Amygdala (tissue), 56 donors: ENCODE measurements around the gene PCNT.
"Not testable (repeated sequence)": the region's sequence is repeated elsewhere in the genome, so short reads cannot be mapped to it uniquely, and the experiment has no call there.

Source experiments
- DNase-seq, 56 donors: peaks; one replicate each; lab custom pipeline; 2025; lab: John Stamatoyannopoulos, UW

The PCNT gene

DNA sequence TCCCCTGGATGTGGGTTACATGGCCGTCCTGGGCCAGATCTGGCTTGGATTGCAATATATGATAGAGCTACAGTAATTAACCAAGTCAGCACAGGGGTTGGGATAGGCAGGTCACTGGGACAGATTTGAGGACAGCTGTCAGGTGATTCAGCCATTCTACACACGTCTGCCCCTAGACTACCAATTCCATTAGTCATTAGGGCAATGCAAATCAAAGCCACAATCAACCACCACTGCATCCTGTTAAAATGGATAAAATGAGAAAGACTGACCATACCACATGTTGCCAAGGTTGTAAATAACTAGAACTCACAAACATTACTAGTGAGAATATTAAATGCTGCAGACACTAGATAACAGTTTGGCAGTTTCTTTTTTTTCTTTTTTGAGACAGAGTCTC is 16.3 kb upstream of the PCNT start:
- no peak for DNase-seq

DNA sequence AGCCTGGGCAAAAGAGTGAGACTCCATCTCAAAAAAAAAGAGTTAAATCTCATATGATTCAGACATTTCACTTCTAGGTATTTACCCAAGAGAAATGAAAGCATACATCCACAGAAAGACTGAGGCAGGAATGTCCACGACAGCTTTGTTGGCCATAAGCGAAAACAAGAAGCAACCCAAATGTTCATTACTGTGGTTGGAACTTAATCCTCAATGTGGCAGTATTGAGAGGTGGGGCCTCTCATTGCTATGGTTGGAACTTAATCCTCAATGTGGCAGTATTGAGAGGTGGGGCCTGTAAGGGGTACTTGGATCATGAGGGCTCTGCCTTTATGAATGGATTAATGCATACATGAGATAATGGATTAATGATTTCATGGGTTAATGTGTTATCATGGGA is 15.5 kb upstream of the PCNT start:
- DNase-seq, result no peak

DNA sequence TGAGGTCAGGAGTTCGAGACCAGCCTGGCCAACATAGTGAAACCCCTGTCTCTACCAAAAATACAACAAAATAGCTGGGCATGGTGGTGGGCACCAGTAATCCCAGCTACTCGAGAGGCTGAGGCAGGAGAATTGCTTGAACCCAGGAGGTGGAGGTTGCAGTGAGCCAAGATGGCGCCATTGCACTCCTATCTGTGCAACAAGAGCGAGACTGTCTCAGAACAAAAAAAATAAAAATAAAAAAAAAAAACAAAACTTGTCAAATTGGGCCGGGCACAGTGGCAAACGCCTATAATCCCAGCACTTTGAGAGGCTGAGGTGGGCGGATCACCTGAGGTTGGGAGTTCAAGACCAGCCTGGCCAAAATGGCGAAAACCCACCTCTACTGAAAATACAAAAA is 13.7 kb upstream of the PCNT start:
- DNase-seq, result not testable (repeated sequence)

DNA sequence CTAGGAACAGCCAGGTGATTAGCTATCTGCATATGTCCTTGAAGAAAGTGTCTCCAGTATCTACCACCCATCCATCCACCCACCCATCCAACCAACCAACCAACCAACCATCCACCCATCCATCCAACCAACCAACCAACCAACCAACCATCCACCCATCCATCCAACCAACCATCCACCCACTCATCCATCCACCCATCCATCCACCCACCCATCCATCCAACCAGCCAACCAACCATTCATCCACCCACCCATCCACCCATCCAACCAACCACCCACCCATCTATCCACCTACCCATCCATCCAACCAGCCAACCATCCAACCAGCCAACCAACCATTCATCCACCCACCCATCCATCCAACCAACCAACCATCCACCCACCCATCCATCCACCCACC is 12.4 kb upstream of the PCNT start:
- DNase-seq, result no peak

DNA sequence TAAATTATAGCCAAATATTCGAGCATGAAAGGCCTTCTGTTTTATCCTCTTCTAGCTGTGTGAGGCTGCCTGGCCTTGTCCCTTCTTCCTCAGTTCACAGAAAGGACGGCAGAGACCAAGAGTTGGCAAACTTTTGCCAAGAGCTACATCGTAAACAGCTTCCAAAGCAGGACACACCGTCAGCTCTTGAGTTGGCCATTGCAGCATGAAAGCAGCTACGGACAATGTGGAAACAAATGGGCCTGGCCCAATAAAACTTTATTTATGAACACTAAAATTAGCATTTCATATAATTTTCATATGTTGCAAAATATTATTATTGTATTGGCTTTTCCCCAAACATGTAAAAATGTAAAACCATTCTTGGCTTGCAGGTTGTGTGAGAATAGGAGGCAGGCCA is 11.0 kb upstream of the PCNT start:
- no peak for DNase-seq

DNA sequence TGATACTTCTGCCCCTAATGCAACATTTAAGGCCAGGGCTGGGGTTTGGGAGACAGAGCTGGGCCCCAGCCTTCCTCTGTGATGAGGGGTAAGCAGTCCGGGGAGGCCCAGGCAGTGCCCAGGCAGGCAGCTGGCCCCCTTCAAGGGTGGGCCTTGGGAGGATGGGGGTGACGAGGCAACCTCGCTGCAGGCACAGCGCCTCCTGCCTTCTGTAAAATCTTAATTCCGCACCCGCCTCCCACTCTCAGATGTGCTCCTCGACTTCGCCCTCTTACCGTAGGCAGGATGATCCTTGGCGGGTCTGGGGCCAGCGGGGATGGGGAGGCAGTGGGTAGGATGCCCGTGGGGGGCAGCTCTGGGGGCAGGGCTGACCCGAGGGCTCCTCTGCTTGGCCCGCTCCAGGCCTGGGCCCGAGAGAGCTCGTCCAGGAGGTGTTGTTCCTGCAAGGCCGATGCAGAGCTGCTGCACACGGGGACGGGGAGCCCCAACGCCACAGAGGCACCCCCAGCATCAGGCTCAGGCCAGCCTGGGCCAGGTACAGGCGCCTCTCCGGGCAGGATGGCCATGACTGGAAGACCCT is 9.4 kb upstream of the PCNT start:
- no peak for DNase-seq

DNA sequence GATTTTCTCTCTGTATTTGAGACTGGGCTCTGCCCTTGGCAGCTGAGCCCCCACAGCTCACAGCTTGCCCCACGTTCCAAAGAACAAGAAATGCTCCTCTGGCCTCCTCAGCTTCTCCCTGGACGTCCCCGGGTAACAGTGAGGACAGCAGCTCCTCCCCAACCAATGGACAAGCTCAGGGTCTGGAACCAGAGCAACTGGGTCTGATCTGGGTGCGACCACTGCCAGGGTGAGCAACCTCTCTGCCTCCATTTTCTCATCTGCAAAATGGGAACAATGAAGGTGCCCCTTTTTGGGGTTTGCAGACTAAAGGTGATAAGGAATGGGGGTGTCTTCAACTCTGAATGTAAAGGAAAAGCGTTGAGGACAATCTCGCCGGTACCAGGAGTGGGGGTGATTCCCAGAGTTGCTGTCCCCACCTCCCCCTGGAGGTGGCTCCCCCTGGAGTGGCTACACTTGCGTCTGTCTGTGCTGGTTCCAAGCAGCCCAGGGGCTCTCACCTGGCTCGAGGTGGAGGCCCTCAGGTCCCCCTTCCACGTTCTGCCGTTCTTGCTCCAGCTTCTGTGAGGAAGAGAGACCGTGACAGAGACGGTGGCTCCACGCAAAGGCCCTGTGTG is 7.1 kb upstream of the PCNT start:
- no peak for DNase-seq

DNA sequence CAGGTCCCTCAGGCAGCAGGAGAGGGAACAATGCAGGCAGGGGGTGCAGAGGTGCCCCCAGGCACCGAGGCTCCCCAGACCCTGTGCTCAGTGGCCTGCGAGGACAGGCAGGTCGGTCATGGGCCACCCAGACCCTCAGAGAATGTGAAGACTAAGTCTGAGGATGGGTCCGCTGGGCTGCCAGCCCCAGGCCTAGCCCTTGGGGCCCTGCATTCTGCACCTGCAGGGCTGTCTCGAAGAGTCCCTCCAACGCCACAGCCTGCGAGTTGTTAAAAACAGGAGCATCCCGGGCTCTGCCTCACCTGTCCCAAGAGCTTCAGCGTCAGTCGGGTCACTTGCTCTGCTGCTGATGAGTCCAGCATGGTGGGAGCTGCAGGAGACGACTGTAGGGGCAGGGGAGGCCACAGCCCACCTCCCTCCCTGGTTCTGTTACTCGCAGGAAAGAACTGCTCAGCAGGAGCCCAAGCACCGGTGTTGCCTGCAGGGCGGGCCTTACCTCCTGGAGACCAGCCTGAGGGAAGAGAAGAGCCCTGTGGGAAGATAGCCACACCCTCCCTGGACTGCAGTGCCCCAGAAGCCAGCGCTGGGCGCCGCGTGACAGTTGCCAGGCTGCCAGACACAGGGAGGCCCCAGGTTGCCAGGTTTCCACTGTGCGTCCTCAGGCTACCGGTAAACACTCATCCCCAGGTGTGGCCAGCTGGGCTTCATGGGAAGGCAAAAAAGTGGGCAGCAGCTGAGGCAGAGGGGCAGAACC is 6.1 kb upstream of the PCNT start:
- no peak for DNase-seq

DNA sequence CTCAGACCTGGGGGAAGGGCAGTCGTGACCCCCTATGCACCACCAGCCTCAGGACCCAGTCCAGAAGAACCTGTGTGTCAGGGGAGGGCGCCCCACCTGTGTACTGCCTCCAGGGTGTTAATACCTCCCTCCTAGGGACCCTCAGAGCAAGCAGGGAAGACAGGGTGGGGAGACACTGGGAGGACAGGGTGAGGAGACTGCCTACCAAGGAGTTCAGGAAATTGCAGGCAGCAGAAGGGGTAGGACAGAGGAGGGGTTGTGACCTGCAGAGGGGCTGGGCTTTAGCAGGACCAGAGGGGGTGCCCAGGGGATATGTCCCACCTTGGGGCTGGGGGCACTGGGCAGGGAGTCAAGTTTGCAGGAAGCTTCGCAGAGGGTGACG is 5.5 kb upstream of the PCNT start:
- no peak for DNase-seq

DNA sequence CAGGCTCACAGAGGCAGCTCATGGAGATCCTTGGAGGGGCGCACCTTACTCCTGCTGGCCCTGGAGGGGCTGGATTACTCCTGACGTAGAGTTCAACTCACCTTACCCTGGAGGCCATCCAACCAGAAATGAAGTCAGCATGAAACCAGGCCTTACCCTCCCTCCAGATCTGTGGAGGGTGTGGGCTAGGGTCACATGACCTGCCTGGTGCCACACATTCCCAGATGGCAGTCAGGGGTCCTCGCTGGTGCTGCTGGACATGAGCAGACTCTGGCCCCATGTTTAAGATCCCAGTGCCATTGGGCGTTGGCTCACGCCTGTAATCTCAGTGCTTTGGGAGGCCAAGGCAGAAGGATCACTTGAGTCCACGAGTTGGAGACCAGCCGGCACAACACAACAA is 4.8 kb upstream of the PCNT start:
- no peak for DNase-seq

DNA sequence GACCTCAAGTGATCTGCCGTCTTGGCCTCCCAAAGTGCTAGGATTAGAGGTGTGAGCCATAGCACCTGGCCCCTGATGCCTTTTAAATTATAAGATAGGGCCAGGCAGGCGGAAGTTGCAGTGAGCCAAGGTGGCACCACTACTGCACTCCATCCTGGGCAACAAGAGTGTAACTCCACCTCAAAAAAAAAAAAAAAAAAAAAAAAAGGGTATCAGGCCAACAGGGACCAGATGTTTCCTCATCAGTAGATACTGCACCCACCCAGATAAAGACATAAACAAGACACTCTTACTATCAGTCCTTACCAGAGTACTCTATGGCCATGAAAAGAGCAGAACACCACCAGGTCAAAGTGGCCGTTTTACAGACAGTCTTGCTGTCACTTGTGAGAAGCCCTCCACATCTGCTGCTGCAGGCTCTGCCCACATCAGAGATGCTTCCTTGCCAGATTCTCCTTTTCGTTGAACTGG is 3.6 kb upstream of the PCNT start:
- DNase-seq, result no peak

DNA sequence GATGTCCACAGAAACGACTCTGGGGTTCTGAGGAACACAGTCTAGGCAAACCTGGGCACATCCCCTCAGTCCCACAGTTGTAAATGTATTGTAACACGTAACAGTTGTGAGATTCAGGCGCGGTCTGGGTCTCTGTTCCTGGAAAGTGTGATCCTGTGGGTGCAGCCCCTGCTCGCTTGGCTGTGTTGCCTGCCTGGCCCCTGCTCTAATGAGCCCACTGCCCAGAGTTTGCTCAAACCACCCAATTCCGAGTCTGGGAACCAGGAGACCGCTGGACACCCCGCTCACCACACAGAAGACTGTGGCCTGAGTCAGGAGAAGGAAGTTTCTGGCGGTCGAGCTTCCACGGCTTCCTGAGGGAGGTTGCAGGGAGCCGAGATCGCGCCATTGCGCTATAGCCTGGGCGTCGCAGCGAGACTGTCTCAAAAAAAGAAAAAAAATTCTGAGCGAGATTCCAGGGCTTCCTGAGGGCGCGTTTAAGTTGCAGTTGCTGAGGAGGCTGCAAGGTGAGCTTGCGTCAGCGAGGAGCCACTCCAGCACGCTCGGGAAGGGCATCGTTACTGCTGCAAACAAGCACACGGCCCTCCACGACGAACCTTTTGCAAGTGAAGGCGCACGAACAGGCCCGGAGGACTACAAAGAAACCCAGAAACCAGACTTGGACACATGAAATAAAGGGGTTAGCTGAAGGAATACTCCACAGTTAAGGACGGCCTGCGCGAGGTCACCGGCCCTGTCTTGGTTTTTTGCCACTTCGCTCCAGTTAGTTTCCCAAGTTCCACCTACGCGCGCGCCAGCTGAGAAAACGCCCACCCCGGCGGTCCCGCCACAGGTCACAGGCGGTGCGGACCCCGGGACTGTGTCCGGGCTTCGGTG is 1.4 kb upstream of the PCNT start:
- no peak for DNase-seq

DNA sequence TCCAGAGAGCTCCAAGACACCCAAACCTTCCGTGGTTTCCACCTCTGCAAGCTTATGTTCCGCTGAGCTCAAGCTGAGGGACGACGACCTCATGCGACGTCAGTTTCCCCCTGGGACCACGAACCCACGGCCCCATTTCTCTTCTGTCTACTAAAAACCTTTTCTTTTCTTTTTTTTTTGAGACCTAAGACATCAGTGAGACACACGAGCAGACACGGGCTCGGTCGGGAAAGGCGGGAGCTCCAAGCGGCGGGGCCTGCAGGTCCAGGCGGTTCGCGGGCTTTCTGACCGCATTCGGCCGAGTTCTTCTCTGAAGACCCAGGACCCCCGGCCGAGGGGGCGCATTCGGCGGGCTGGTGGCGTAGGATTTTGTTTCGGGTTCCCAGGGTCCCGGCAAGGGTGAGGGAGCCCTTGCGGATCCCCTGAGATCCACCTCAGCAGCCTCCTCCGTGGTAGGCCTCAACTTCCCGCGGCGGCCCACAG is 688 bp upstream of the PCNT start:
- DNase-seq, result no peak

DNA sequence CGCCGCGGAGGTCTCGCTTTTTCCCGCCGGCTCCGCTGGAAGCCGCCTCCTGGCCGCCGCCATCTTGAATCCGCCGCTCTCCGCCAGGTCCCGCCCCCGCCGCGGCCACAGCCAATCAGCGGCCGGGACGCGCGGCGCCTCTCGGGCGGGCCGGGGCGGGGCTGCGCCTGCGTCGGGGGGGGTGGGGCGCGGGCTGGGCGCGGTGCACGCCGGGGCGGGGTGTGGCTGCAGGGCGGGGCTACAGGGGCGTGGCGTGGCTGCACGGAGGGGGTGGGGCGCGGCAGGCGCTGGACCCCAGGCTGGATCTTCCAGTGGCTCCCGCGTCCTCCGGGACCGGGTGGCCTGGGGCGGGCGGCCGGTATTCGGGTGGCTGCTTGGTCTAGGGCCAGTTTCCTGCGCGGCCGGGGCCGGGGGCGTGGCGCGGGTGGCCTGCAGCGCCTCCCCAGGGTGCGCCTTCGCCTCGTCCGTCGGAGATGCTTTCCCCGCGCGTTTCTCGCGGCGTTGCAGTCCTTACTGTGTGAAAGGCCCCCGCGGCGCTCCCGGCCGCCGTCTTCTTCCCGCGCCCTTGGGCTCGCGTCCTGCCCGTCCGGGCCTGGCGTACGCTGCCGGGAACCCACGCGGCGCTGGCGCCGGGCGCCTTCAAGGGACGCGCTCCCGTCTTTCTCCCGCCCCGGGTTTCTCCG is 575 bp downstream of the PCNT start:
- peak; percentile 15 to 91 (median 80) for DNase-seq

DNA sequence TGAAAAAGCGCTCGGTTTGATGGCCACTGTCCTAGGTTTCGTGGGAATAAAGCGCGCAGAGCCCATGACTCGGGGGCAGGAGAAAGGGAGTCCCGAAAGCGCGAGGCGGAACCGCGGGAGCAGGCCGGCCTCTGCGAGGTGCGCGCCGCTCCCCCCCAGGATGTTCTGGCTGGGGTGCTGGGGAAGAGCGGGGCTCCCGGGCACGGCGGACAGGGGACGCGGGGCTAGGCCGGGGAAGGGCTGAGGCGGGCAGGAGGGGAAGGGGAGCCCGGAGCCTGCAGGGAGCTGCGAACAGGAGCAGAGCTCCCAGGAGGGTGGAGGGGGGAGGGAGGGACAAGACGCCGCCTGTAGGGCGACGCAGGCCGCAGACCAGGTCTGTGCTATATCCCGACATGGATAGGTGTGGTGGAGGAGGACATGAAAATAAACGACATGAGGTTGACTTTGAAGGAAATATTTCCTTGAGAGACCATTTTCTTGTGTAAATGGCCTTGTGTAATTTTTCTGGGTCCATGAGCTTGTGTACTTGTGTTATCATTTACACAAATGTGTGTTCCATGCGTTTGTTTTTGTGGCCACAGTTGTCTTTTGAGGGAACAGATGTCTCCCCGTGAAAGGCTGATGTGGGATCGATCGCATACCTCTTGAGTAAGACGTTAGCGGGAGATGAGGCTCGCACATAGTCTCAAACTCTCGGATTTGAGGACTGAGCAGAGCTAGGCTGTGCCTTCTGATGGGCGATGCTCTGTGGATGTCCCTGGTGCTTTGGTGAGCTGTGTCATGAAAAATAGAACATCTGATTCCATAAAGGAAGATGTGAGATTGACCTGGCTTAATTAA is 1.3 kb downstream of the PCNT start:
- peak in 19 of 56 donors; percentile 6 to 54 (median 43) for DNase-seq

DNA sequence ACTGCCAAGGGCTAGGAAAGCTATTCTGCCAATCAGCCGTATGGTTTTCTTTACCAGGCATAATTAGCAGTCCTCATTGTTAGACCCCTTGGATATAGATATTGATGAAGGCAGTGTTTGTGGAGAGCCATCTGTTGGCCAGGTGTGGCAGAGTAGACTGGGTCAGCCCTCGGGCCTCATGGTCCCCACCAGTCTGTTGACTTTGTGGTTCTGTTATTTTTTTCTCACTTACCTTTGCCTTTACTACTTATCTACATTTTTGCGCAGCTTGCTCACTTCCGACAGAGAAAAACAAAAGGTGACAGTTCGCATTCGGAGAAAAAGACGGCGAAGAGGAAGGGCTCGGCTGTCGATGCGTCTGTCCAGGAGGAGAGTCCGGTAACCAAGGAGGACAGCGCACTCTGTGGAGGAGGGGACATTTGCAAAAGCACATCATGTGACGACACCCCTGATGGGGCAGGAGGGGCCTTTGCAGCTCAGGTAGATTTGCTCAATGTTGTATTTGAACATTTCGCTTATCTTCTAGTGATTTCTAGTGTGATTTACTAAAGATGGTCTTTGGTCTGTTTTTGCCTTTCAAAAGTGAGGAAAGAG is 2.3 kb downstream of the PCNT start:
- no peak for DNase-seq

DNA sequence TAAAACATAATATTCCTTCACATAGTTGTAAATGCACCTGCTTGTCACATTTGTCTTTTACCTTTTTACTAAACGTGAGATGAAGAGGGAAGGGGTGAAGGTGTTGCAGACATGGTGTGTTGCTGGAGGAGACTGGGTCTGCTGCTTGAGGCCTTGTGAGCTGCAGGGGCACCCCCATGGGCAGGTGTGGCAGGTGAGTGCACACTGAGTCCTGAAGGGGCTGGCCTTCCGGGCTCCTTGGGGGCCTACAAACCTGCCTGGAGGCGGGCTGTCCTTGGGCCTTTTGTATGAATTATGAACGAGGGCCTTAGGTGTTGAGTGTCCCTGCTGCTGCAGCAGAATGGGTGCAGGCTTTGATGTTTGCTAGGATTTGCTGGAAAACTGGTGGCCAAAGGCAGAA is 3.8 kb downstream of the PCNT start:
- DNase-seq, result no peak

DNA sequence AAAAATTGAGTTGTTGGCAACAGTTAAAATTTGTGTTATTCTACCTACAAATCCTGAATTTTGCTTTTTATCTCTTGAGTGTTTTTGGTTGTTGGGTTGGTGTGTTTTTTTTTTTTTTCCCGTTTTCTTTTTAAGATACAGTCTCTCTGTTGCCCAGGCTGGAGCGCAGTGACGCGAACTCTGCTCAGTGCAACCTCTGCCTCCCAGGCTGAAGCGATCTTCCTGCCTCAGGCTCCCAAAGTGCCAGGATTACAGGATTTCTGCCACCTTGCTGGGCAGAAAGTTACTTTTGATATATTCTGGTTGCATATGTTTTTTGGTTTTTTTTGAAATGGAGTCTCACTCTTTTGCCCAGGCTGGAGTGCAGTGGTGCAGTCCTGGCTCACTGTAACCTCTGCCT is 4.2 kb downstream of the PCNT start:
- DNase-seq, result no peak

DNA sequence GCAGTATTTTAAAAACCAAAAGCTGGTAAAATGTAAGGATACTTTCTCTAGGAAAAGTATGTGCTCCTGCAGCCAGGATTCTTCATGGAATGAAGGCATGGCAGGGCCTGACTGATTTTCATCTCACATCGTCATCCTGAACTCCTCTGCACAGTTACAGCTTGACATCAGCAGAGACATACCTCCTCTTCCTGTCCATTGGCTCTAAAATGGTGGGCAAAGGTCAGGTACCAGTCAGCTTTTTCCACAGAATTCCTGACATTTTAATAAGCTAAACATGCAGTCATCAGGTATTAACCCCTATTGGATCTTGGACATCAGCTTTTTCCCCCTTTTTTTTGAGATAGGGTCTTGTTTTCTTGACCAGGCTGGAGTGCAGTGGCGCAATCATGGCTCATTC is 5.8 kb downstream of the PCNT start:
- DNase-seq, result no peak
